Liver (tissue), 9 donors: ENCODE data around the gene AKR1C2. TPM values are rescaled to one million over a fixed set of nuclear protein-coding genes. Genes with fewer than 3 reads are reported as not detected.
"Not testable (repeated sequence)": the region's sequence is repeated elsewhere in the genome, so short reads cannot be mapped to it uniquely, and the experiment has no call there.

ENCODE experiments used
- DNase-seq: peaks from one replicate; pipeline ENCODE4 v3.0.0-alpha.2; 2017; ENCODE audit warnings: low spot score
- H3K27ac ChIP-seq, 2 donors: one replicate each; pipeline ENCODE4 v1.7.0; 2013; ENCODE audit warnings: inconsistent platforms in 2 of 2, low read length in 2 of 2, control low read depth in 1 of 2, low read depth in 1 of 2, mild to moderate bottlenecking in 1 of 2
- H3K27me3 ChIP-seq, 4 donors: one replicate each; pipeline versions ENCODE4 v1.6.1 to v1.7.0; 2013; ENCODE audit warnings: low read length in 3 of 4, inconsistent platforms in 1 of 4, mild to moderate bottlenecking in 1 of 4, moderate library complexity in 1 of 4; ENCODE audit not compliant: control insufficient read depth in 4 of 4, insufficient read depth in 4 of 4
- H3K36me3 ChIP-seq, 4 donors: one replicate each; pipeline versions ENCODE4 v1.6.1 to v1.7.0; 2013; ENCODE audit warnings: low read length in 3 of 4, mild to moderate bottlenecking in 3 of 4, low read depth in 1 of 4, moderate library complexity in 1 of 4; ENCODE audit not compliant: control insufficient read depth in 4 of 4, insufficient read depth in 3 of 4
- H3K4me1 ChIP-seq, 4 donors: one replicate each; pipeline versions ENCODE4 v1.6.1 to v1.7.0; 2013; ENCODE audit warnings: low read length in 3 of 4, mild to moderate bottlenecking in 3 of 4, moderate library complexity in 1 of 4; ENCODE audit not compliant: control insufficient read depth in 4 of 4, insufficient read depth in 4 of 4
- H3K4me3 ChIP-seq, 3 donors: one replicate each; pipeline versions ENCODE4 v1.6.1 to v1.7.0; 2013; ENCODE audit warnings: low read length in 3 of 3, control low read depth in 1 of 3, low read depth in 1 of 3, mild to moderate bottlenecking in 1 of 3
- H3K9ac ChIP-seq, 2 donors: one replicate each; pipeline ENCODE4 v1.7.0; 2013; ENCODE audit warnings: low read length in 2 of 2, mild to moderate bottlenecking in 2 of 2, moderate library complexity in 2 of 2, control low read depth in 1 of 2, low read depth in 1 of 2
- H3K9me3 ChIP-seq, 4 donors: one replicate each; pipeline versions ENCODE4 v1.6.1 to v1.7.0; 2013; ENCODE audit warnings: low read length in 3 of 4; ENCODE audit not compliant: control insufficient read depth in 4 of 4
- ATF3 ChIP-seq: IDR thresholded peaks from 2 replicates; pipeline ENCODE4 v1.6.1; 2016; ENCODE audit warnings: antibody characterized with exemption
- CTCF ChIP-seq: fragments of 150-350 bp; IDR thresholded peaks from 2 replicates; pipeline ENCODE4 v1.5.1; 2017; ENCODE audit warnings: improper control_type of control experiment, low read depth, low read length; ENCODE audit not compliant: missing input control
- FOXA1 ChIP-seq: IDR thresholded peaks from 2 replicates; pipeline ENCODE4 v1.6.1; 2016; ENCODE audit warnings: antibody characterized with exemption
- GABPA ChIP-seq, 2 donors: IDR thresholded peaks in 1 of 2; conservative IDR thresholded peaks in 1 of 2; 2 replicates each; pipeline ENCODE4 v1.6.1; 2016; ENCODE audit warnings: antibody characterized with exemption in 2 of 2, mild to moderate bottlenecking in 1 of 2, moderate library complexity in 1 of 2
- HNF4G ChIP-seq: IDR thresholded peaks from 2 replicates; pipeline ENCODE4 v1.6.1; 2016; ENCODE audit warnings: antibody characterized with exemption
- JUND ChIP-seq, 2 donors: IDR thresholded peaks; 2 replicates each; pipeline ENCODE4 v1.6.1; 2016; ENCODE audit warnings: antibody characterized with exemption in 2 of 2
- NR2F2 ChIP-seq: IDR thresholded peaks from 2 replicates; pipeline ENCODE4 v1.6.1; 2016; ENCODE audit warnings: antibody characterized with exemption
- RAD21 ChIP-seq, 2 donors: IDR thresholded peaks; 2 replicates each; pipeline ENCODE4 v1.6.1; 2016; ENCODE audit warnings: antibody characterized with exemption in 2 of 2, mild to moderate bottlenecking in 2 of 2
- RXRA ChIP-seq, 2 donors: IDR thresholded peaks; 2 replicates each; pipeline ENCODE4 v1.6.1; 2017 to 2018; ENCODE audit warnings: antibody characterized with exemption in 2 of 2, mild to moderate bottlenecking in 1 of 2
- SP1 ChIP-seq: IDR thresholded peaks from 2 replicates; pipeline ENCODE4 v1.6.1; 2018; ENCODE audit warnings: antibody characterized with exemption, mild to moderate bottlenecking
- YY1 ChIP-seq: IDR thresholded peaks from 2 replicates; pipeline ENCODE4 v1.6.1; 2016; ENCODE audit warnings: antibody characterized with exemption, mild to moderate bottlenecking
- ZBTB33 ChIP-seq: IDR thresholded peaks from 2 replicates; pipeline ENCODE4 v1.6.1; 2016; ENCODE audit warnings: antibody characterized with exemption
- WGBS: extraction: QIAGEN DNeasy Blood & Tissue Kit; methylation state at CpG from one replicate; pipeline ENCODE4 v1.1.7; 2013; 5-methylcytosine and 5-hydroxymethylcytosine counted together
- polyA plus RNA-seq, 2 donors: library from polyadenylated mRNA; stranded (reverse) in 1 of 2; unstranded in 1 of 2; fragments of 200-250 nt in 1 of 2; fragments of >200 nt in 1 of 2; fragmentation: Nextera tagmentation in 1 of 2; extraction: Ambion mirVana in 1 of 2; gene quantifications; one replicate each; pipeline versions ENCODE4 v1.2.1 to v1.2.3, GENCODE V29; 2013 to 2015
- total RNA-seq, 2 donors: library from RNA; depleted of rRNA; stranded (reverse); fragments of >200 nt; gene quantifications; one replicate each; pipeline ENCODE4 v1.2.3, GENCODE V29; 2014
- TF ChIP-seq, protein P1 (sequence below): IDR thresholded peaks from 2 replicates; pipeline ENCODE4 v1.6.1; 2016; ENCODE audit warnings: antibody characterized with exemption, mild to moderate bottlenecking
- TF ChIP-seq, protein P2 (sequence below): IDR thresholded peaks from 2 replicates; pipeline ENCODE4 v1.6.1; 2016; ENCODE audit warnings: antibody characterized with exemption
- donor health status: healthy.
- donor health status: healthy.
- donor health status: healthy.
- donor health status: healthy.
- donor health status: healthy.

The AKR1C2 gene
- total and polyA plus RNA-seq, 4 donors: 63.8 to 699 (median 162) TPM

DNA sequence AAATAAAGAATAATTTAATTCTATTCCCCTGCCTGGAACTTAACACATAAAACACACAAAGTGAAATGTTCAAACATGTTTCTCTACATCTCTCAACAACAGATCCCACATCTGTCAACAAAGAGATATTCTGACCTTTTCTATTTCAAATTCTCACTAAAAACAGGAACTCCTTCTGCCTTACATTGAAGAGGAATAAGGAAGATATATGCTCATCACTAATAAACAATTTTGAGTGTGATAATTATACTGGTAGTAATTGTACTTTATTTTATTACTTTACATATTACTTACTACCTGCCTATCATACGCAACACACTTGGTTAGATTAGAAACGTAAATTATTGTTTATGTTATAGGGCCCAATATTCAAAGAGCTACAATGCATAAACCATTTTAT lies 13.4 kb downstream of the AKR1C2 start:
- WGBS: 94% methylated on average over 2 of the region's 2 CpGs
- no peaks in the 10 kb centered on the region for H3K4me1 ChIP-seq
- H3K27me3 ChIP-seq: no peaks in the 10 kb centered on the region
- H3K9me3 ChIP-seq: no peaks in the 10 kb centered on the region
- H3K4me3 ChIP-seq: no peak overlapping the region
- no peak overlapping the region for H3K9ac ChIP-seq
- H3K27ac ChIP-seq: no peak overlapping the region
- H3K36me3 ChIP-seq: peaks cover 0 to 15% (median 5%) of the 10 kb centered on the region in 4 donors
- TF ChIP-seq ZBTB33 (no peak), FOXA1 (no peak), HNF4G (no peak), SP1 (no peak), ATF3 (no peak), GABPA (IDR thresholded peaks at IDR 0.05 in 1 of 2, conservative IDR thresholded peaks at IDR 0.05 in 1 of 2) (no peak), JUND (IDR thresholded peaks at IDR 0.05) (no peak), YY1 (no peak), CTCF (no peak), NR2F2 (no peak), RXRA (IDR thresholded peaks at IDR 0.05) (no peak), RAD21 (IDR thresholded peaks at IDR 0.05) (no peak)
- TF ChIP-seq, protein P1, sequence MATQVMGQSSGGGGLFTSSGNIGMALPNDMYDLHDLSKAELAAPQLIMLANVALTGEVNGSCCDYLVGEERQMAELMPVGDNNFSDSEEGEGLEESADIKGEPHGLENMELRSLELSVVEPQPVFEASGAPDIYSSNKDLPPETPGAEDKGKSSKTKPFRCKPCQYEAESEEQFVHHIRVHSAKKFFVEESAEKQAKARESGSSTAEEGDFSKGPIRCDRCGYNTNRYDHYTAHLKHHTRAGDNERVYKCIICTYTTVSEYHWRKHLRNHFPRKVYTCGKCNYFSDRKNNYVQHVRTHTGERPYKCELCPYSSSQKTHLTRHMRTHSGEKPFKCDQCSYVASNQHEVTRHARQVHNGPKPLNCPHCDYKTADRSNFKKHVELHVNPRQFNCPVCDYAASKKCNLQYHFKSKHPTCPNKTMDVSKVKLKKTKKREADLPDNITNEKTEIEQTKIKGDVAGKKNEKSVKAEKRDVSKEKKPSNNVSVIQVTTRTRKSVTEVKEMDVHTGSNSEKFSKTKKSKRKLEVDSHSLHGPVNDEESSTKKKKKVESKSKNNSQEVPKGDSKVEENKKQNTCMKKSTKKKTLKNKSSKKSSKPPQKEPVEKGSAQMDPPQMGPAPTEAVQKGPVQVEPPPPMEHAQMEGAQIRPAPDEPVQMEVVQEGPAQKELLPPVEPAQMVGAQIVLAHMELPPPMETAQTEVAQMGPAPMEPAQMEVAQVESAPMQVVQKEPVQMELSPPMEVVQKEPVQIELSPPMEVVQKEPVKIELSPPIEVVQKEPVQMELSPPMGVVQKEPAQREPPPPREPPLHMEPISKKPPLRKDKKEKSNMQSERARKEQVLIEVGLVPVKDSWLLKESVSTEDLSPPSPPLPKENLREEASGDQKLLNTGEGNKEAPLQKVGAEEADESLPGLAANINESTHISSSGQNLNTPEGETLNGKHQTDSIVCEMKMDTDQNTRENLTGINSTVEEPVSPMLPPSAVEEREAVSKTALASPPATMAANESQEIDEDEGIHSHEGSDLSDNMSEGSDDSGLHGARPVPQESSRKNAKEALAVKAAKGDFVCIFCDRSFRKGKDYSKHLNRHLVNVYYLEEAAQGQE: no peak
- TF ChIP-seq, protein P2, sequence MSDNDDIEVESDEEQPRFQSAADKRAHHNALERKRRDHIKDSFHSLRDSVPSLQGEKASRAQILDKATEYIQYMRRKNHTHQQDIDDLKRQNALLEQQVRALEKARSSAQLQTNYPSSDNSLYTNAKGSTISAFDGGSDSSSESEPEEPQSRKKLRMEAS: no peak
- no peak for DNase-seq

- 87% methylated on average over 6 of the region's 6 CpGs for WGBS
- DNase-seq, H3K4me1 ChIP-seq, H3K27me3 ChIP-seq, H3K9me3 ChIP-seq, H3K9ac ChIP-seq, H3K27ac ChIP-seq, H3K4me3 ChIP-seq: not testable (repeated sequence)
- H3K36me3 ChIP-seq: peaks cover 0 to 11% (median 3%) of the 10 kb centered on the region in 4 donors
Observed at GRCh38 chr10:4988000-4988641, 15.5 kb downstream of the AKR1C2 start.
